Activated naive CD8-positive, alpha-beta T cell treated with anti-CD3 and anti-CD28 coated beads, Interleukin-2, amount 50 U/mL, for 24 hours (primary cell): ENCODE results near the gene C12orf43.

Experiments
- ATAC-seq: fragments of 150-1000 bp; cut with Tn5 transposase; one replicate; pipeline ENCODE4 v1.10.0; 2021
- DNase-seq: peaks from one replicate; pipeline ENCODE4 v3.0.0; 2021
- H3K27ac Mint-ChIP-seq: one replicate; pipeline ENCODE4 v1.8.0; 2021; ENCODE audit warnings: mild to moderate bottlenecking, mixed read lengths
- H3K27me3 Mint-ChIP-seq: one replicate; pipeline ENCODE4 v1.8.0; 2021; ENCODE audit warnings: mixed read lengths
- H3K36me3 Mint-ChIP-seq: one replicate; pipeline ENCODE4 v1.8.0; 2021; ENCODE audit warnings: low read depth, mixed read lengths
- H3K4me1 Mint-ChIP-seq: one replicate; pipeline ENCODE4 v1.8.0; 2021; ENCODE audit warnings: mixed read lengths
- H3K4me3 Mint-ChIP-seq: one replicate; pipeline ENCODE4 v1.8.0; 2021; ENCODE audit warnings: mild to moderate bottlenecking, moderate library complexity, mixed read lengths
- H3K9me3 Mint-ChIP-seq: one replicate; pipeline ENCODE4 v1.8.0; 2021; ENCODE audit warnings: mixed read lengths

The C12orf43 gene

GRCh38 chr12:120996133-120996746, 20.0 kb downstream of the C12orf43 start:
- no peaks in the 10 kb centered on the region for H3K4me1 Mint-ChIP-seq
- H3K27me3 Mint-ChIP-seq: peaks cover 6% of the 10 kb centered on the region
- no peak for ATAC-seq
- H3K4me3 Mint-ChIP-seq: no peak overlapping the region
- no peak overlapping the region for H3K27ac Mint-ChIP-seq
- H3K9me3 Mint-ChIP-seq: no peaks in the 10 kb centered on the region
- peaks cover 2% of the 10 kb centered on the region for H3K36me3 Mint-ChIP-seq
- no peak for DNase-seq

DNA sequence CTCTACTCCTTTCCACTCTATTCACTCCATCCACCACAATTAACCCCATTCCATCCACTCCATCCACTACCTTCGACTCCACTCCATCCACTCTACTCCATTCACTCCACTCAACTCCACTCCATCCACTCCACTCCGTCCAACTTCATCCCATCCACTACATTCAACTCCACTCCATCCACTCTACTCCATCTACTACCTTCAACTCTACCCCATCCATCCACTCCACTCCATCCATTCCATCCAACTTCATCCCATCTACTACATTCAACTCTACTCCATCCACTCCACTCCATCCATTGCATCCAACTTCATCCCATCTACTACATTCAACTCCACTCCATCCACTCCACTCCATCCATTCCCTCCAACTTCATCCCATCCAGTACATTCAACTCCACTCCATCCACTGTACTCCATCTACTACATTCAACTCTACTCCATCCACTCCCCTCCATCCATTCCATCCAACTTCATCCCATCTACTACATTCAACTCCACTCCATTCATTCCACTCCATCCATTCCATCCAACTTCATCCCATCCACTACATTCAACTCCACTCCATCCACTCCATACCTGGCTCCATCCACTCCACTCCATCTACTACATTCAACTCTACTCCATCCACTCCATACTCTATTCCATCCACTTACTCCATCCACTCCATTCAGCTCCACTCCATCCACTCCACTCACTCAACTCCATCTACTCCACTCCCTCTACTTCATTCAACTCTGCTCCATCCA, 21.5 kb downstream of the C12orf43 start:
- H3K27me3 Mint-ChIP-seq: peaks cover 6% of the 10 kb centered on the region
- H3K4me1 Mint-ChIP-seq: no peaks in the 10 kb centered on the region
- no peaks in the 10 kb centered on the region for H3K36me3 Mint-ChIP-seq
- ATAC-seq: no peak
- DNase-seq: no peak
- H3K9me3 Mint-ChIP-seq: no peaks in the 10 kb centered on the region
- no peak overlapping the region for H3K4me3 Mint-ChIP-seq
- H3K27ac Mint-ChIP-seq: no peak overlapping the region

GRCh38 chr12:120994059-120994458, 22.2 kb downstream of the C12orf43 start:
- Mint-ChIP-seq H3K36me3 (no peaks in the 10 kb centered on the region), H3K9me3 (no peaks in the 10 kb centered on the region), H3K4me3 (no peak overlapping the region), H3K27me3 (peaks cover 6% of the 10 kb centered on the region), H3K4me1 (no peaks in the 10 kb centered on the region), H3K27ac (no peak overlapping the region)
- ATAC-seq (no peak), DNase-seq (no peak)

- Mint-ChIP-seq H3K27ac (no peak overlapping the region), H3K4me1 (no peaks in the 10 kb centered on the region), H3K9me3 (no peaks in the 10 kb centered on the region), H3K4me3 (no peak overlapping the region), H3K36me3 (no peaks in the 10 kb centered on the region), H3K27me3 (peaks cover 6% of the 10 kb centered on the region)
- ATAC-seq: no peak
- DNase-seq: no peak
Observed at GRCh38 chr12:120993496-120993895, 22.8 kb downstream of the C12orf43 start.

DNA sequence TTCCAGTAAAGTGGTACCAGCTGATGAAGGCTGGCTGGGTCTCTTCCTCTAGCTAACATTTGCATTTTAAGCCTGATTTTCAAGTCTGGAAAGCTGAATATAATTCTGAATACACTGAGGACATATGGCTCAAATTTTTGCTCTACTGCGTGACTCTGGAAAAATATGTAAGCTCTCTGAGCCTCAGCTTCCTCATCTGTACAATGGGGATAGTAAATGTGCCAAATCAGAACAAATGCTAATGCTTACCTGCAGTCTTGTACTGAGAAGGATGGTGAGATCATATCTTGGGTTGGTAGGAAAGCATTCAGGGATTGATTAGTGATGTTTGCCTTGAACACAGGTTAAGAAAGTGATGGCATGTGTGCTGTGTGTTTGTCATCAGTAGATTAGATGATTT, 23.3 kb downstream of the C12orf43 start:
- peaks cover 8% of the 10 kb centered on the region for H3K27me3 Mint-ChIP-seq
- no peaks in the 10 kb centered on the region for H3K4me1 Mint-ChIP-seq
- no peak overlapping the region for H3K27ac Mint-ChIP-seq
- no peaks in the 10 kb centered on the region for H3K36me3 Mint-ChIP-seq
- no peaks in the 10 kb centered on the region for H3K9me3 Mint-ChIP-seq
- no peak overlapping the region for H3K4me3 Mint-ChIP-seq
- ATAC-seq (no peak), DNase-seq (no peak)

GRCh38 chr12:120991965-120992364, 24.3 kb downstream of the C12orf43 start:
- Mint-ChIP-seq H3K27me3 (peaks cover 8% of the 10 kb centered on the region), H3K4me3 (no peak overlapping the region), H3K27ac (no peak overlapping the region), H3K36me3 (no peaks in the 10 kb centered on the region), H3K9me3 (no peaks in the 10 kb centered on the region), H3K4me1 (no peaks in the 10 kb centered on the region)
- DNase-seq (no peak), ATAC-seq (no peak)

DNA sequence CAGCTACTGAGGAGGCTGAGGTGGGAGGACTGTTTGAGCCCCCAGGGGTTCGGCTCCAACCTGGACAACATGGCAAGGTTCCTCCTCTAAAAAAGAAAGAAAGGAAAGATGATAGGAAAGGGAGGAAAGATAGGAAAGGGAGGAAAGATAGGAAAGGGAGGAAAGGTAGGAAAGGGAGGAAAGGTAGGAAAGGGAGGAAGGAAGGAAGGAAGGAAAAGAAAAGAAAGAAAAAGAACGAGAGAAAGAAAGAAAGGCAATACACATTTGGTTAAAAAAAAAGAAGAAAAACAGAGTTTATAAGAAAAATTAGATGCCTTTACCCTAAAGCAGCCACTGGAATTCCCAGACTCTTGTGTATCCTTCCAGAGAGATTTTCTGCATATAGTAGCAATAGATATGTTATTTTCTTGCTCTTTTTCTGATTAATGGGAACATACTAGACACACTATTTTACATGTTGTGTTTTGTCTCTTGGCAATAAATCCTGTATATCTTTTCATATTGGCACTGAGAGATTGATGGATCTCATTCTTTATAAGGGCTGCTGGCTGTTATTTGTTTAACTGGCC, 25.7 kb downstream of the C12orf43 start:
- Mint-ChIP-seq H3K27ac (no peak overlapping the region), H3K9me3 (no peaks in the 10 kb centered on the region), H3K4me1 (no peaks in the 10 kb centered on the region), H3K36me3 (no peaks in the 10 kb centered on the region), H3K4me3 (no peak overlapping the region), H3K27me3 (peaks cover 6% of the 10 kb centered on the region)
- DNase-seq (no peak), ATAC-seq (no peak)

DNA sequence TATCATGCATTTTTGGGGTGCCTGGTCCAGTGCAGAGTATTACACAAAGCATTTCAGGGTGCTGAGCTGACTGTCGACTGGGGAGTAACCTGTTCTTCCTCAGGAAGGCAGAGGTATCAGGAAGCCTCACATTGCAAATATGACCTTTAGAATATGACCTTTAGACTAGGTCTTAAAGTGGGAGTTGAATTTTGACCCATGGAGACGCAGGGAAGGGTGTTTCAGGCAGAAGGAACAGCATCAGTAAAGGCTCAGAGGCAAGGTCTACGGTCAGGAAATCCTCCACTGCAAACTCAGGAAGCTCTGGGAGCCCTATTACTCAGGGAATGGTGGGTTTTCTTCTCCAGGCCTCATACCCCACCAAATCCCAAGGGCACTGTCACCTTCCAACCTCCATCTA, 26.6 kb downstream of the C12orf43 start:
- DNase-seq (no peak), ATAC-seq (no peak)
- H3K4me3 Mint-ChIP-seq: no peak overlapping the region
- H3K27ac Mint-ChIP-seq: no peak overlapping the region
- no peaks in the 10 kb centered on the region for H3K4me1 Mint-ChIP-seq
- H3K36me3 Mint-ChIP-seq: no peaks in the 10 kb centered on the region
- peaks cover 2% of the 10 kb centered on the region for H3K27me3 Mint-ChIP-seq
- no peaks in the 10 kb centered on the region for H3K9me3 Mint-ChIP-seq

- H3K9me3 Mint-ChIP-seq: no peaks in the 10 kb centered on the region
- H3K27ac Mint-ChIP-seq: no peak overlapping the region
- ATAC-seq: no peak
- H3K4me3 Mint-ChIP-seq: no peak overlapping the region
- H3K36me3 Mint-ChIP-seq: no peaks in the 10 kb centered on the region
- H3K27me3 Mint-ChIP-seq: peaks cover 2% of the 10 kb centered on the region
- no peak for DNase-seq
- no peaks in the 10 kb centered on the region for H3K4me1 Mint-ChIP-seq
Observed at GRCh38 chr12:120988658-120989057, 27.6 kb downstream of the C12orf43 start.

GRCh38 chr12:120988234-120988633, 28.1 kb downstream of the C12orf43 start:
- Mint-ChIP-seq H3K9me3 (no peaks in the 10 kb centered on the region), H3K4me1 (no peaks in the 10 kb centered on the region), H3K27me3 (peaks cover 2% of the 10 kb centered on the region), H3K4me3 (no peak overlapping the region), H3K27ac (no peak overlapping the region), H3K36me3 (no peaks in the 10 kb centered on the region)
- ATAC-seq (no peak), DNase-seq (no peak)

GRCh38 chr12:120984351-120984898, 31.9 kb downstream of the C12orf43 start:
- Mint-ChIP-seq H3K9me3 (no peaks in the 10 kb centered on the region), H3K4me1 (no peaks in the 10 kb centered on the region), H3K4me3 (no peak overlapping the region), H3K27ac (no peak overlapping the region), H3K36me3 (no peaks in the 10 kb centered on the region), H3K27me3 (peaks cover 2% of the 10 kb centered on the region)
- no peak for DNase-seq
- no peak for ATAC-seq

- H3K27me3 Mint-ChIP-seq: peaks cover 2% of the 10 kb centered on the region
- no peak overlapping the region for H3K4me3 Mint-ChIP-seq
- H3K27ac Mint-ChIP-seq: no peak overlapping the region
- DNase-seq (no peak), ATAC-seq (no peak)
- no peaks in the 10 kb centered on the region for H3K36me3 Mint-ChIP-seq
- H3K4me1 Mint-ChIP-seq: no peaks in the 10 kb centered on the region
- no peaks in the 10 kb centered on the region for H3K9me3 Mint-ChIP-seq
Observed at GRCh38 chr12:120983759-120984158, 32.5 kb downstream of the C12orf43 start.

GRCh38 chr12:120982659-120983058, 33.6 kb downstream of the C12orf43 start:
- Mint-ChIP-seq H3K4me1 (no peaks in the 10 kb centered on the region), H3K27me3 (no peaks in the 10 kb centered on the region), H3K9me3 (no peaks in the 10 kb centered on the region), H3K27ac (no peak overlapping the region), H3K36me3 (no peaks in the 10 kb centered on the region), H3K4me3 (no peak overlapping the region)
- no peak for ATAC-seq
- no peak for DNase-seq

DNA sequence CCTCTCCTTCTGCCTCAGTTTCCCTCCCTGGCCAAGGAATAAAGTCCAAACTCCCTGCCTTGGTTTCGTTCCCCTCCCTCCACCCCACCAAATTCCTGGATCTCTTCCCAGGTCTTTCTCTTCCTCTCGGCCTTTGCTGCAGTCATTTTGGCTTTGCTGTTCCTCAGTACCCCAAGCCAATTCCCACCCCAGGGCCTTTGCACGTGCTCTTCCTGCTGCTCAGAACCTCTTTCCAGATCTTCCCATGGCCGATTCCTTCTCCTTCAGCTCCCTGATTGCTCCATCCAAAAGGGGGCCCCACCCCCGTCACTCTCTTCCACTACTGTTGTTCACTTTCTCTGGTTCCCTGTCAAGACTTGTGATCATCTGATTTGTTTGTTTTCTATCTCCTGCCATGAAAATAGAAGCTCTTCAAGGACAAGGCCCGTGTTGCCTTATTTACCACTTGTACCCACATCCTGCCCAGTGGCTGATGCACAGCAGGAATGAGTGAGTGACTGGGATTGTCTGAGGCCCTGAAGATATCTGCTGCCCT, 34.8 kb downstream of the C12orf43 start:
- ATAC-seq (no peak), DNase-seq (no peak)
- no peaks in the 10 kb centered on the region for H3K9me3 Mint-ChIP-seq
- no peak overlapping the region for H3K27ac Mint-ChIP-seq
- no peaks in the 10 kb centered on the region for H3K36me3 Mint-ChIP-seq
- no peaks in the 10 kb centered on the region for H3K4me1 Mint-ChIP-seq
- H3K27me3 Mint-ChIP-seq: no peaks in the 10 kb centered on the region
- no peak overlapping the region for H3K4me3 Mint-ChIP-seq

GRCh38 chr12:120980800-120981368, 35.4 kb downstream of the C12orf43 start:
- no peak overlapping the region for H3K4me3 Mint-ChIP-seq
- no peak overlapping the region for H3K27ac Mint-ChIP-seq

More at GRCh38 chr12:120980800-120981368, 35.4 kb downstream of the C12orf43 start:
- H3K9me3 Mint-ChIP-seq: no peaks in the 10 kb centered on the region
- no peak for DNase-seq
- ATAC-seq: no peak
- H3K36me3 Mint-ChIP-seq: no peaks in the 10 kb centered on the region
- H3K4me1 Mint-ChIP-seq: no peaks in the 10 kb centered on the region
- no peaks in the 10 kb centered on the region for H3K27me3 Mint-ChIP-seq
